GM21390 (cell line): ENCODE results near the gene NIPAL4.
A peak's percentile ranks its signal among the peaks of the same experiment; 100 is the strongest.

ENCODE experiments used
- ATAC-seq: cut with Tn5 transposase; IDR thresholded peaks from one replicate; pipeline ENCODE4 v1.9.1; 2021; ENCODE audit not compliant: unreplicated experiment

Gene NIPAL4

GRCh38 chr5:157511651-157512644, 51.9 kb downstream of the NIPAL4 start:
- ATAC-seq = no peak

- no peak for ATAC-seq
Measured at GRCh38 chr5:157513182-157513581, 53.2 kb downstream of the NIPAL4 start.

- no peak for ATAC-seq
Measured at GRCh38 chr5:157514974-157515373, 55.0 kb downstream of the NIPAL4 start.

- no peak for ATAC-seq
Measured at GRCh38 chr5:157516006-157516405, 56.0 kb downstream of the NIPAL4 start.

- no peak for ATAC-seq
Measured at GRCh38 chr5:157516626-157517325, 56.8 kb downstream of the NIPAL4 start.

GRCh38 chr5:157518963-157519362, 59.0 kb downstream of the NIPAL4 start:
- peak; percentile 82 for ATAC-seq

- ATAC-seq = peak; percentile 61
Measured at GRCh38 chr5:157519579-157520253, 59.7 kb downstream of the NIPAL4 start.

- no peak for ATAC-seq
Measured at GRCh38 chr5:157520911-157521703, 61.1 kb downstream of the NIPAL4 start.

GRCh38 chr5:157521704-157522029, 61.7 kb downstream of the NIPAL4 start:
- no peak for ATAC-seq

- ATAC-seq = no peak
Measured at GRCh38 chr5:157523976-157524375, 64.0 kb downstream of the NIPAL4 start.
